GM19328 (cell line): ENCODE results near the gene NPIPA8.
"Not testable (repeated sequence)": the region's sequence is repeated elsewhere in the genome, so short reads cannot be mapped to it uniquely, and the experiment has no call there.

Source experiments
- ATAC-seq: cut with Tn5 transposase; IDR thresholded peaks from one replicate; pipeline ENCODE4 v1.9.1; 2021; ENCODE audit warnings: mild to moderate bottlenecking, moderate library complexity; ENCODE audit not compliant: unreplicated experiment

NPIPA8 gene

GRCh38 chr16:18336636-18337035 is at the start of gene NPIPA8:
Gene NPIPA8 (minus strand): TSS chr16:18336736. CDS start chr16:18332662, 4,074 bp downstream.
- not testable (repeated sequence) for ATAC-seq

- not testable (repeated sequence) for ATAC-seq
These were observed 48.7 kb upstream of the NPIPA8 start for GRCh38 chr16:18385285-18385684.

- not testable (repeated sequence) for ATAC-seq
These were observed 48.3 kb upstream of the NPIPA8 start for GRCh38 chr16:18384869-18385268.

GRCh38 chr16:18384098-18384636 is 47.6 kb upstream of the NPIPA8 start:
- not testable (repeated sequence) for ATAC-seq

- ATAC-seq, result not testable (repeated sequence)
These were observed 46.2 kb upstream of the NPIPA8 start for GRCh38 chr16:18382696-18383095.

- not testable (repeated sequence) for ATAC-seq
These were observed 11.2 kb upstream of the NPIPA8 start for GRCh38 chr16:18347742-18348141.

GRCh38 chr16:18346993-18347392 is 10.5 kb upstream of the NPIPA8 start:
- ATAC-seq, result not testable (repeated sequence)

GRCh38 chr16:18344634-18345033 is 8.1 kb upstream of the NPIPA8 start:
- not testable (repeated sequence) for ATAC-seq

GRCh38 chr16:18341986-18342385 is 5.5 kb upstream of the NPIPA8 start:
- ATAC-seq, result not testable (repeated sequence)

- not testable (repeated sequence) for ATAC-seq
These were observed 5.0 kb upstream of the NPIPA8 start for GRCh38 chr16:18341417-18341960.

GRCh38 chr16:18339210-18339609 is 2.7 kb upstream of the NPIPA8 start:
- not testable (repeated sequence) for ATAC-seq

GRCh38 chr16:18311811-18312210 is 24.7 kb downstream of the NPIPA8 start:
- ATAC-seq, result not testable (repeated sequence)

- not testable (repeated sequence) for ATAC-seq
These were observed 27.4 kb downstream of the NPIPA8 start for GRCh38 chr16:18309159-18309558.

GRCh38 chr16:18307241-18307640 is 29.3 kb downstream of the NPIPA8 start:
- ATAC-seq, result not testable (repeated sequence)

- not testable (repeated sequence) for ATAC-seq
These were observed 30.5 kb downstream of the NPIPA8 start for GRCh38 chr16:18306066-18306465.

- ATAC-seq, result not testable (repeated sequence)
These were observed 33.4 kb downstream of the NPIPA8 start for GRCh38 chr16:18303059-18303706.

- not testable (repeated sequence) for ATAC-seq
These were observed 38.8 kb downstream of the NPIPA8 start for GRCh38 chr16:18297714-18298113.

- not testable (repeated sequence) for ATAC-seq
These were observed 39.6 kb downstream of the NPIPA8 start for GRCh38 chr16:18296931-18297330.

- not testable (repeated sequence) for ATAC-seq
These were observed 42.2 kb downstream of the NPIPA8 start for GRCh38 chr16:18294371-18294770.

GRCh38 chr16:18293337-18293956 is 43.1 kb downstream of the NPIPA8 start:
- ATAC-seq, result not testable (repeated sequence)

GRCh38 chr16:18290959-18291358 is 45.6 kb downstream of the NPIPA8 start:
- ATAC-seq, result not testable (repeated sequence)

GRCh38 chr16:18286342-18286741 is 50.2 kb downstream of the NPIPA8 start:
- not testable (repeated sequence) for ATAC-seq
